Measurements from ENCODE around the gene SARM1. TPM values are rescaled to one million over a fixed set of nuclear protein-coding genes. Genes with fewer than 3 reads are reported as not detected.

Gene SARM1
- total RNA-seq, 6 experiments from 2014 or later: 15.1 to 18.9 (median 16.8) TPM

DNA sequence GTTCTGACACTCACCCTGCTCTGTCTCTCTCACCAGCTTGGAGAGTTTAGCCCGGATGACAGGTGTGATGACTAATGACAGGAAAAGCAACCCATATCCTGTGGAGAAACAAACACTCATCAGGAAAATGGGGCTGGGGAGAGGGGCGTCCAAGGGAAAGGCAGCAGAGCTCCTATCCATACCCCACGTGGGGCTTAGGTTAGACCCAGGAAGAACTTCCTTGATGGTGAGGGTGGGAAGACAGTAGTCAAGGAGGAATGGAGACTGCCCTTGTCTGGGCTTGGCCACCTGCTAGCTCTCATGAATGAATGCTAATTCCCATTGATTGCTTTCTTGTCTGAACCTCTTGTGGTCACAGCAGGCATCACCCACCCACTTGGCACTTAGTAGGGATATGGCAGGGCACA is 30.7 kb downstream of the SARM1 start:
- no peaks in the 10 kb centered on the region for H3K9me3 Mint-ChIP-seq
- peaks cover 10% of the 10 kb centered on the region; the same call in 1 of the 2 replicates for H3K36me3 Mint-ChIP-seq (ENCODE audit: low read depth)
- no peak overlapping the region for H3K27ac Mint-ChIP-seq
- H3K27me3 Mint-ChIP-seq (ENCODE audit: insufficient read depth): peaks cover 20% of the 10 kb centered on the region
- DNase-seq: no peak
- TF ChIP-seq, protein P1, sequence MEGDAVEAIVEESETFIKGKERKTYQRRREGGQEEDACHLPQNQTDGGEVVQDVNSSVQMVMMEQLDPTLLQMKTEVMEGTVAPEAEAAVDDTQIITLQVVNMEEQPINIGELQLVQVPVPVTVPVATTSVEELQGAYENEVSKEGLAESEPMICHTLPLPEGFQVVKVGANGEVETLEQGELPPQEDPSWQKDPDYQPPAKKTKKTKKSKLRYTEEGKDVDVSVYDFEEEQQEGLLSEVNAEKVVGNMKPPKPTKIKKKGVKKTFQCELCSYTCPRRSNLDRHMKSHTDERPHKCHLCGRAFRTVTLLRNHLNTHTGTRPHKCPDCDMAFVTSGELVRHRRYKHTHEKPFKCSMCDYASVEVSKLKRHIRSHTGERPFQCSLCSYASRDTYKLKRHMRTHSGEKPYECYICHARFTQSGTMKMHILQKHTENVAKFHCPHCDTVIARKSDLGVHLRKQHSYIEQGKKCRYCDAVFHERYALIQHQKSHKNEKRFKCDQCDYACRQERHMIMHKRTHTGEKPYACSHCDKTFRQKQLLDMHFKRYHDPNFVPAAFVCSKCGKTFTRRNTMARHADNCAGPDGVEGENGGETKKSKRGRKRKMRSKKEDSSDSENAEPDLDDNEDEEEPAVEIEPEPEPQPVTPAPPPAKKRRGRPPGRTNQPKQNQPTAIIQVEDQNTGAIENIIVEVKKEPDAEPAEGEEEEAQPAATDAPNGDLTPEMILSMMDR (IDR thresholded peaks at IDR 0.05): no peak
- no peak overlapping the region for H3K4me3 Mint-ChIP-seq
- H3K4me1 Mint-ChIP-seq (ENCODE audit: low read depth): peaks cover 12% of the 10 kb centered on the region

DNA sequence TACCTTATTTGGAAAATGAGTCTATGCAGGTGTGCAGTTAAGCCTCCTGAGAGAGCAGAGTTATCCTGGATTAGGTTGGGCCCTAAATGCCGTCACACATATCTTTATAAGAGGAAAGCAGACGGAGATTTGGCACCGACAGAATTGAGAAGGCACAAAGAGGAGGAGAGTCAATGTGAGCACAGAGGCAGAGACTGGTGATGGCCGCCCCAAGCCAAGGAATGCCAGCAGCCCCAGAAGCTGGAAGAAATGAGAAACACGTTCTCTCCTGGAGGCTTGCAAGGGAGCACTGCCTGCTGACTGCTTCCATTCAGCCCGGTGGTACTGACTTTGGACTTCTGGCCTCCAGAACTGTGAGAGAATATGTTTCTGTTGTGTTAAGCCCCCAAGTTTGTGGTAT is 31.4 kb downstream of the SARM1 start:
- TF ChIP-seq, protein P1 (IDR thresholded peaks at IDR 0.05): no peak

DNA sequence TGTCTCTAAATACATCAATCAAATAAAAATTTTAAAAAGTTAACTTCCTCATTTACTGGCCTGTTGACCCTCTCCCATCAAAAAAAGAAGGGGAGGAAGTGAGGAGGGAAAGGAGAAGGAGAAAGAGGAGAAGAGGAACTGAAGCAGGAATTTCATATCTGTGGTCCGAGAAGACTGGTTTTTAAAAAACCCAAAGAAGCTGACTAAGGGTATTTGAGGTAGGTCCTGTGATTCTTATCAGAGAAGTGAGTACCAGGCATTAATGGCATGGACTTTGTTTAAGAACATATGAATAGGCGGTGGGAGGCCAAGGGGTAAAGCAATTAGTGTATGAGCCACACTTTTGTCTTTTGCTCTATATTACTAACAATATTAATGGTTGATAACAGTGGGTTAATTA is 32.5 kb downstream of the SARM1 start:
- peaks cover under 1% of the 10 kb centered on the region; the same call in 1 of the 2 replicates for H3K4me1 Mint-ChIP-seq (ENCODE audit: low read depth)
- peaks cover 25% of the 10 kb centered on the region for H3K27me3 Mint-ChIP-seq (ENCODE audit: insufficient read depth)
- peaks cover 4% of the 10 kb centered on the region; the same call in 1 of the 2 replicates for H3K36me3 Mint-ChIP-seq (ENCODE audit: low read depth)

More for the DNA sequence above, 31.4 kb downstream of the SARM1 start:
- Mint-ChIP-seq H3K4me1 (ENCODE audit: low read depth) (peaks cover 12% of the 10 kb centered on the region), H3K4me3 (no peak overlapping the region), H3K36me3 (ENCODE audit: low read depth) (peaks cover 9% of the 10 kb centered on the region; the same call in 1 of the 2 replicates), H3K27me3 (ENCODE audit: insufficient read depth) (peaks cover 20% of the 10 kb centered on the region), H3K9me3 (no peaks in the 10 kb centered on the region), H3K27ac (no peak overlapping the region)
- DNase-seq: no peak

DNA sequence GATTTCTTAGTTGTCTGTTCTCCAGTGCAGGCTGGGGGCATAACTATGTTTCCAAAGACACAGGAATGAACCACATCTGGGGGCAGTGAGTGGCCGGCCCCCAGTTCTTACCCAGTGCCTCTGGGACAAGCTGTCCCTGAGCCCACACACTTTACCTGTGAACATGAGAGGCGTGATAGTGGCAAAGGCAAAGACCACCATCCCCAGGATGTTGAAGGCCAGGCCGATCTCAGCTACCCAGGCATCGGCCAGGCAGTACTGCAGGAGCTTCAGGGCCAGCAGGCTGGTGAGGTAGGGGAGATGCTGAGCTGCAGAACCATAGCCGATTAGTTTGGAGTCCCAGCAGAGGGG is 32.9 kb downstream of the SARM1 start:
- peaks cover 4% of the 10 kb centered on the region; the same call in 1 of the 2 replicates for H3K36me3 Mint-ChIP-seq (ENCODE audit: low read depth)
- peaks cover 25% of the 10 kb centered on the region for H3K27me3 Mint-ChIP-seq (ENCODE audit: insufficient read depth)
- no peaks in the 10 kb centered on the region for H3K9me3 Mint-ChIP-seq
- peak overlapping the region; percentile 34 for H3K4me3 Mint-ChIP-seq
- no peaks in the 10 kb centered on the region; the same call in 1 of the 2 replicates for H3K4me1 Mint-ChIP-seq (ENCODE audit: low read depth)
- no peak overlapping the region for H3K27ac Mint-ChIP-seq
- no peak for DNase-seq
- TF ChIP-seq, protein P1 (IDR thresholded peaks at IDR 0.05): no peak

More for the DNA sequence above, 32.5 kb downstream of the SARM1 start:
- DNase-seq: no peak
- Mint-ChIP-seq H3K9me3 (no peaks in the 10 kb centered on the region), H3K4me3 (no peak overlapping the region), H3K27ac (no peak overlapping the region)
- TF ChIP-seq, protein P1 (IDR thresholded peaks at IDR 0.05): no peak

DNA sequence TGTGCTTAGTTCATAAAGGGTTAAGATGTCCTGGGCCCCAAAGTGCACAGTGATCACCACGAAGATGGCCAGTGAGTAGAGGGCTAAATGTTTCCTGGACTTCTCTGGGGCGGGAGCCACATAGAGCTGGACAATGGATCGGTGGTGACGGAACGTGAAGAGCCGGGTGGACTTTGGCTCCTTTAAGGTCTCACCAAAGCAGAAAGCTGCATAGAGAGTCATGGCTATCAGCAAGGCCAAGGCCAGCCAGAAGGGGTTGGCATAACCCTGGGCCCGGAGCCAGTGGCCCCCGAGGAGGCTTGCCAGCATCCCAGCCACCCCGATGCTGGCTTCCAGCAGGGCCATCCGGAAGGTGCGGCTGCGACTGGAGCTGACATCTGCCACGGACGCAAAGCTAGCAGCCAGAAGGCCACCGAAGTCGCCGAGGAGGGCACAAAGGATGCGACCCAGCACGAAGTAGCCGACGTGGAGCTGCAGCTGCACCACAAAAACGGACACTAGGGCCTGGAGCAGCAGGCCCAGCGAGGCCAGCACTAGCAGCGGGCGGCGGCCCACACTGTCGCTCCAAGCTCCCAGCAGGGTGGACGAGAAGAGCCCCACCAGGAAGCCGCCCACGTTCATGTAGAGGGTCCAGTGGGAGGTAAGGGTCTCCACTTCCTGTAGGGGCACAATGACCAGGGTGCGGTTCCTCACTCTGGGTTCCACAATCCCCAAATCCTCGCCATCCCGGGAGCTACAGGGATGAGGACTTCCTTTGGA is 33.5 kb downstream of the SARM1 start:
- TF ChIP-seq, protein P1 (IDR thresholded peaks at IDR 0.05): no peak
- Mint-ChIP-seq H3K36me3 (ENCODE audit: low read depth) (peaks cover 4% of the 10 kb centered on the region; the same call in 1 of the 2 replicates), H3K27ac (no peak overlapping the region), H3K4me3 (peak overlapping the region; percentile 86), H3K27me3 (ENCODE audit: insufficient read depth) (peaks cover 25% of the 10 kb centered on the region), H3K4me1 (ENCODE audit: low read depth) (no peaks in the 10 kb centered on the region), H3K9me3 (no peaks in the 10 kb centered on the region)
- no peak for DNase-seq

Data from HFFc6 (cell line).